RPMI7951 (cell line): ENCODE measurements around the gene SAPCD2. TPM values are rescaled to one million over a fixed set of nuclear protein-coding genes. Genes with fewer than 3 reads are reported as not detected.

Source experiments
- DNase-seq: peaks from one replicate; pipeline ENCODE4 v3.0.0-alpha.2; 2012; ENCODE audit warnings: low read depth
- total RNA-seq: library from RNA; depleted of rRNA; stranded (reverse); fragments of >200 nt; shearing (Covaris generic); gene quantifications from 2 replicates; pipeline ENCODE4 v1.2.3, GENCODE V29; 2014

The SAPCD2 gene
- total RNA-seq, 1 experiment from 2014 or later, result 15.3 TPM

DNA sequence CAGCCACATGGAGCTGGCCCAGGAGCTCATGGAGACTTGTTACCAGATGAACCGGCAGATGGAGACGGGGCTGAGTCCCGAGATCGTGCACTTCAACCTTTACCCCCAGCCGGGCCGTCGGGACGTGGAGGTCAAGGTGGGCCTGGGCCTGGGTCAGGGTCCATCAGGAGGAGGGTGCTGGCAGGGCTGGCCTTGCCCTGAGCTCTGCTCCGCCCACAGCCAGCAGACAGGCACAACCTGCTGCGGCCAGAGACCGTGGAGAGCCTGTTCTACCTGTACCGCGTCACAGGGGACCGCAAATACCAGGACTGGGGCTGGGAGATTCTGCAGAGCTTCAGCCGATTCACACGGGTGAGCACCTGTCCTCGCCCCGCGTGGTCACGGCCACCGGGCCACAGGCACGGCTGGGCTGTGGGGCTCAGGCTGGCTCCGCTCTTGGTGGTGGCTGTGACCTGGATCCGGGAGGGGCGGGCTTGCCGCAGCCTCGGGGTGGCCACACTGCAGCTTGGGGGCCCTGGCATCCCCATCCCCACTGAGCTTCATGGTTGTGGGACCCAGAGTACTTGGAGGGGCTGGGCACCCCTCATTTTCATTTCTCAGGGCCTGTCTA, 37.1 kb upstream of the SAPCD2 start:
- no peak for DNase-seq

DNA sequence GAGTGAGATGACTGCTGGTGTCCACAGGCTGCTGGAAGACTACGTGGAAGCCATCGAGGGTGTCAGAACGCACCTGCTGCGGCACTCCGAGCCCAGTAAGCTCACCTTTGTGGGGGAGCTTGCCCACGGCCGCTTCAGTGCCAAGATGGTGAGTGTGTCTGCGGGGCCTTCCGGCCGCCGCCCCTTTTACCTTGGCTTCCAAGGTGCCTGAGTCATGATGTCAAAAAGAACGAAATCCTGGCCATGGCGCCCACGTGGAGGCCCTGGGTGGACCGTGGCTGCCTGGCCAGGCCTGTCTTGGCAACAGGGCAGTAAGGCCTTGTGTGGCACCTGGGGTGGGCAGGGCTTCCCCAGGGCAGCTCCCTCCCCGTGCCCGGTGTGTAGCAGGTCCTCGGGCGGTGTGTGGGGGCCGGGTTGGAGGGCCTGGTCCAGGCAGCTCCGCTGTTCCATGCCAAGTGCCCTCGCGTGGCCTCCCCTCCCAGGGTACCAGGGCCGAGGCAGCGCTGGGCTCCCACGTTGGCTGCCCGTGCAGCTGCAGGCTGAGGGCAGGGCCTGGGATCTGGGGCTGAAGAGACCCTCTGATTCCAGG, 36.4 kb upstream of the SAPCD2 start:
- no peak for DNase-seq

DNA sequence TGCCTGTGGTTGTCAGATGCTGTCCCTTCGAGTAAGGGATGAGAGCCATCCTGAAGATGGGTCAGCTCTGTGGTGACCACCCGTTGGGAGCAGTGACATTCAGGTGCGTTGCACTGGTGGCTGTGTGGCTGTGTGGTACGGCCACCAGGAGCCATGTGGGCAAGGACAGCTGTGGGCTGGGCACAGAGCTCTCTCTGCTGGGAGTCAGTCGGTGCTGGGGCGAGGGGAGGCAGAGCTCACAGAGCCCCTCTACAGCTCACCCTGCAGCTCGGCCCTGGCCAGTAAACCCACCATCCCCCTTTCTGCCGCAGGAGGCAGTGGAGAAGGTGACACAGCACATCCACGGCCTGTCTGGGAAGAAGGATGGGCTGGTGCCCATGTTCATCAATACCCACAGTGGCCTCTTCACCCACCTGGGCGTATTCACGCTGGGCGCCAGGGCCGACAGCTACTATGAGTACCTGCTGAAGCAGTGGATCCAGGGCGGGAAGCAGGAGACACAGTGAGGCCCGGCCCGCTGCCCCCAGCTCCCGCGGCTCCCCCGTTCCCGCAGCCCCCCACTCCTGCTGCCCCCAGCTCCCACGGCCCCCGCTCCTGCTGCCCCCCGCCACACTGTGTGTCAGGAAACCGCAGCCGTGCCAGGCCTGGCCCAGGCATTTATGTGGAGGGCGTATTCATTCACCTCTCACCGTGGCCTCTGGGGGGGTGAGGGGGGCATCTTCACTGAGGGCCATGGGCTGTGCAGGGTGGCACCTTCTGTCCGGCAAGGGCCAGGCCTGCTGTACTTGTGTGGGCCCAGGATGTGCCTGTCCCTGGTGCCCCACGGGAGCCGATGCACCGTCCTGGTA, 35.7 kb upstream of the SAPCD2 start:
- DNase-seq, result no peak

DNA sequence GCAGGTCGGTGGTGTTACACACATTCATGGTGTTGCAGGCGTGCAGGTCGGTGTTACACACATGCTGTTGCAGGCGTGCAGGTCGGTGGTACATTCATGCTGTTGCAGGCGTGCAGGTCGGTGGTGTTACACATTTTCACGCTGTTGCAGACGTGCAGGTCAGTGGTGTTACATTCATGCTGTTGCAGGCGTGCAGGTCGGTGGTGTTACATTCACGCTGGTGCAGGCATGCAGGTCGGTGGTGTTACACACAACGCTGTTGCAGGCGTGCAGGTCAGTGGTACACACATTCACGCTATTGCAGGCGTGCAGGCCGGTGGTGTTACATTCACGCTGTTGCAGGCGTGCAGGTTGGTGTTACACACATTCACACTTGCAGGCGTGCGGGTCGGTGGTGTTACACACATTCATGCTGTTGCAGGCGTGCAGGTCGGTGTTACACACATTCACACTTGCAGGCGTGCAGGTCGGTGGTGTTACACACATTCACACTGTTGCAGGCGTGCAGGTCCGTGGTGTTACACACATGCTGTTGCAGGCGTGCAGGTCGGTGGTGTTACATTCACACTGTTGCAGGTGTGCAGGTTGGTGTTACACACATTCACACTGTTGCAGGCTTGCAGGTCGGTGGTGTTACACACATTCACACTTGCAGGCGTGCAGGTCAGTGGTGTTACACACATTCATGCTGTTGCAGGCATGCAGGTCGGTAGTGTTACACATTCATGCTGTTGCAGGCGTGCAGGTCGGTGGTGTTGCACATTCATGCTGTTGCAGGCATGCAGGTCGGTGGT, 33.0 kb upstream of the SAPCD2 start:
- DNase-seq, result no peak

DNA sequence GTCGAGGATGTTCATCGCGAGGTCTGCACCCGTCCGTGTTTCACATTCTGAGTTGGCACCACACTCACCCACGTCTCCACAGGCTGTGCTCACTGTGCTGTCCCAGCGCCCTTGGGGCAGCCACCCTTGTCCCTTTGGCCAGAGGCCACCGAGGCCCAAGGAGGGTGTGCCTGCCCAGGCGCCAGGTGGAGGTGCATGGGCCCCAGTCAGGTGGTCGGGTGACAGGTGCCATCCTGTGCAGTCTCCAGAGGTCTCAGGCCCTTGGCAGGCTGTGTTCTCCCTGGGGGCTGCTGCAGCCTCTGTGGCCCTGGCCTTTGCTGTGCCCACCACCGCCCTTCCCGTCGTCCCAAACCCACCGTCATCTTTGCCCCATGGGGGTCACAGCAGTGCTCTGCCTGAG, 28.9 kb upstream of the SAPCD2 start:
- no peak for DNase-seq

DNA sequence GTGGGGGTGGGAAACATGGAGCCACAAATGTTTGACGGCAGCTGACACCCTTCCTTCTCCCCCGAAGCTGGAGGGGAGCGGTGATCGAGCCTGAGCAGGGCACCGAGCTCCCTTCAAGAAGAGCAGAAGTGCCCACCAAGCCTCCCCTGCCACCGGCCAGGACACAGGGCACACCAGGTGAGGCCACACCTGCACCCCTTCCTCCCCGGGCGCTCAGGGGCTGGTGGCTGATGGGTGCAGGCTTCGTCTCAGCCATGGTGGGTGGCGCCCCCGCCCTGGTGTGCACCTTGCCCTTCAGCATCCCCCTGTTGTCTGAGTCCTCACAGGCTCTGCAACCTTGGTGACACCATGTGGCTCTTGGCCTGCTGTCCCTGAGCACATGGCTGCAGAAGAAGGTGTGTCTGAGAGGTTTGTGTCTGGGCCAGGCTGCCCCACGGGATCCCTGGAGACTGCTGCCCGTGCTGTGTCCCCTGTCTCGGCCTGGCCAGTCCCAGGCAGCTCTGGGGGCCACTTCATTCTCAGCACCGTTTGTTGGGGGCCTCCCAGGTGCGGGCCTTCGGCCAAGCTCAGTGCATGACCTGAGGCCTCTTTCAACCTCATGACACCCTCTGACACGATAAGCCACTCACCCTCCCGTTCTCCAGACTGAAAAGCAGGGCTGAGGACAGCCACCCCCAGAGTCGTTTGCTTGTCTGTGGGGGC, 27.6 kb upstream of the SAPCD2 start:
- DNase-seq, result no peak

DNA sequence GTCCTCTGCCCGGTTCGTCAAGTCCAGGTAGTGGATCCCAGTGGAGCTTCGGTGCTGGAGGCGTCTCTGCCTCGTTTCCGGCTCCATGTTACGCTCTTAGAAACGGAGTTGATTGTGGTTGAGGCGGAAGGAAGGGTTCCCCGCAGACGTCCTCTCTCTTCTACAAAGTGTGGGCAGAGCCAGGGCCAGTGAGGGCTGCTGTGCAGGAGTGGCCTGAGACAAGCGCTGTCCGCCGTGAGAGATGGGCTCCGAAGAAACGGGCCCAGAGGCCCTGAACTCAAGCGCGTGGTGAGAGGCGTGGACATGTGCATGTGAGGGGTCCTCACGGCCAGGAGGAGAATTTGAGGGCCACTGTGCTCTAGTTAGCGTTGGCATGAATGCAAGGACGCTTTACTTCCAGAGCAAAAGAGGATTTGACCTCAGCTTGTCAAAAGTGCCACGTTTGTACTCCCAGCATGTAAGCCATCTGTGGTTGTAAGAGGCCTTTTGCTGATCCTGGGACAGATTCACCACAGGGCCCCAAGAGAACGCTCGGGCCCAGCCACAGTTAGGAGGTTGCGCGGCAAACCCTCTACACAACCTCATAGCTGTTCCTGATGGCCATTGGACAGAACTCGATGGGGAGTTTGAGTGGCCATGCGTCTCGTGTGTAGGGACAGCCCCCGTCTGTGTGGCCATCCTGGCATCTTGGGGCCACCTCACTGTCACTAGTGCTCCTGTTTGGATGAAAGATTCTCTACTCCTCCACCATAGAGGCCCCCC, 26.6 kb upstream of the SAPCD2 start:
- no peak for DNase-seq

DNA sequence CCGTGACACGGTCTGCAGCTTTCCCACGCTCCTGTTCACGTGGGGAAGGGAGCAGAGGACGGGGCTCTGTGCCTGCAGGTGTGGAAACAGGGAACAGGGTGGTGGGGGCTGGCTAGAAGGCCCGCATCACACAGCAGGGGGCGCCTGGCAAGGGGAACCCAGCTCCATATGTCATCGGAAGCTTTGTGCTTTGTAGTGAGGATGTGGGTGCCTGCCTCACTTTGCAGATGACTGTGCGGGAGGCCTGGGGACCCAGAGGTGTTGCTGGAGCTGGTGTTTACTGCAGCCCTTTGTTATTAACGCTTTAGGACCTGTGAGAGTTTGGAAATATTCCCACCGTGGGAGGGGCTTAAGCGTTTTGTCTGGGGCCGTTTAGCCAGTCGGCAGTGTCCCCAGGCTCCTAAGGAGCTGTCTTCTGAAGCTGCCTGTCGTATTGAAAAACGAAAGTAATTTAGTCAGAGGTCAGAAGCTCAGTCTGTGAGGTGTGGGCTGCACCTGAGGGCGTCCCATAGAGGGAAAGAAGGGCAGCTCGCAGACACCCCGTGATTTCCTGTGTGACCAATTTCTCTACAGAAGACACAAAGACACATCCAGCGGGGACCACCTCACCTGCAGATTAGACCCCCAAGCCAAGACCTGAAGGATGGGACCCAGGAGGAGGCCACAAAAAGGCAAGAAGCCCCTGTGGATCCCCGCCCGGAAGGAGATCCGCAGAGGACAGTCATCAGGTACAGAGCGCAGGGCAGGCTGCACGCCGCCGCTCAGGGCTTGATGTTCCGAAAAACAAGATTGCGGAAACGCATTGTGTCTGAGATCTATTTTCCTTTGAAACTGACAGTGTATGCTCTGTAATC, 25.5 kb upstream of the SAPCD2 start:
- DNase-seq, result no peak

DNA sequence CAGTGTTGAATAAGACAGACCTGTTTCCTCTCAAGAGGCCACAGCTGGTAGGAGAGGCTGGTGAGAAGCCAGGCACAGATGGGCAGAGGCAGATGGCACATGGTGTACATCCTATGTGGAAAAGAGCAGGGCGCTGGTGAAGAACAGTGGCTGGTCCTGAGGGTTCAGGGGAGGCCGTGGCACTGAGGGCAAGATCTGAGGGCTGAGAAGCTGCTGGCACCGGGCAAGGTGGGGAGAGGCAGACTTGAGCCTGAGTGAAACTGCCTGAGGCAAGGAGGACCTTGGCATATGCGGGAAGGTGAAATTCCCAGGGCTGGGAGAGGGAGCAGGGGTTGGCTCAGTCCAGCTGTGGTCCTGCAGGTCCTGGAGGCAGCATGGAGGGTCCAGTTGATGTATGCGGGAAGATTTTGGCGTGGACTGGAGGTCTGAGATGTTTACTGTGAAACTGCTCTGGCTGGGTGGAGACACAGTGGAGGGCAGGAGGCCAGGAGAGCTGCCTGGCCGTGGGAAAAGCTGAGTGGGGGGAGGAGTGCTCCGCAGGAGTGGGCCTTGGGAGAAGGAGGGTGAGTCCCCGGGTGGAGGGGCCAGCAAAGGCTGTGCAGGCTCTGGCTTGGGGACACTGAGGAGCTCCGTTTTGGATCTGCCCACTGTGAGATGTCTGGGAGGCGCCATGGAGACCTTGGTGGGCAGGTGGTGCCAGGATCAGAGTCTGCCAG, 19.0 kb upstream of the SAPCD2 start:
- DNase-seq, result no peak

DNA sequence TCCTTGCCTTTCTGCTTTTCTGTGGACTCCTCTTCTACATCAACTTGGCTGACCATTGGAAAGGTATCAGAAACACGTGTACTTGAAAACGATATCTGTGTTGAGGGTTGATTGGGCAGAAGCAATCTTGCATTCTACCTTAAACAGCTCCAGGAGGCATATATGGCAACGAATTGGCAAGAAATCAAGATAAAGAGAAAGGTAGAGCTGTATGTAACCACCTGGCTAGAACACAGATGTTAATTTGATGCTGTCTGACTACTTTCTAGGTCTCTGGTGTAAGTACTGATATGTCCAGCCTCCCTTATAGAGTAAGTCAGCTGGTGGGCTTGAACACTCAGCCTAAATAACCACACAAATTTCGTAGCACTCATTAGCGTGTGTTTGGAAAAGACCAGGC, 17.8 kb upstream of the SAPCD2 start:
- no peak for DNase-seq

DNA sequence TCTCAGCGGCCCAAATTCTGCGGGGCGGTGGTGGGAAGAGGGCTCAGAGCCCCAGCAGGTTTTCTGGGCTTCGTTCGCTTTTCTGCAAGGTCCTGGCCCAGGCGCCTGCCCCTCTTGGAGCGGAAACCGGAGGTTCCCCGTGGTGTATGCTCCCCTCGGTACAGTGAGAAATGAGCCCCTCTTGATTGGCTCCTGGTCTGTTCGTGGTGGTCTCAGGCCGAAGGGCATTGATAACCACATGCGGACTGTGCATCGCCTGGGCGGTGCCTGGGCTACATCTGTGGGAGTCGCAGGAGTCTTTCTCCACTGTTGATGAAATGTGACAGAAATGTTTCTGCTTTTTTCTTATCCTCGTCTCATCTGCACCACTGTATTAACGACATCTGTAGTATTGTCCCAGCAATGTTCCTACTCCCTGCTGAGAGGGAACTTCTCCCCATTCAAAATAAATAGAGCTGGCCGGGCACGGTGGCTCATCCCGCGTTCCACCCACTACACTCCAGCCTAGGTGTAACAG, 17.1 kb upstream of the SAPCD2 start:
- DNase-seq, result no peak

DNA sequence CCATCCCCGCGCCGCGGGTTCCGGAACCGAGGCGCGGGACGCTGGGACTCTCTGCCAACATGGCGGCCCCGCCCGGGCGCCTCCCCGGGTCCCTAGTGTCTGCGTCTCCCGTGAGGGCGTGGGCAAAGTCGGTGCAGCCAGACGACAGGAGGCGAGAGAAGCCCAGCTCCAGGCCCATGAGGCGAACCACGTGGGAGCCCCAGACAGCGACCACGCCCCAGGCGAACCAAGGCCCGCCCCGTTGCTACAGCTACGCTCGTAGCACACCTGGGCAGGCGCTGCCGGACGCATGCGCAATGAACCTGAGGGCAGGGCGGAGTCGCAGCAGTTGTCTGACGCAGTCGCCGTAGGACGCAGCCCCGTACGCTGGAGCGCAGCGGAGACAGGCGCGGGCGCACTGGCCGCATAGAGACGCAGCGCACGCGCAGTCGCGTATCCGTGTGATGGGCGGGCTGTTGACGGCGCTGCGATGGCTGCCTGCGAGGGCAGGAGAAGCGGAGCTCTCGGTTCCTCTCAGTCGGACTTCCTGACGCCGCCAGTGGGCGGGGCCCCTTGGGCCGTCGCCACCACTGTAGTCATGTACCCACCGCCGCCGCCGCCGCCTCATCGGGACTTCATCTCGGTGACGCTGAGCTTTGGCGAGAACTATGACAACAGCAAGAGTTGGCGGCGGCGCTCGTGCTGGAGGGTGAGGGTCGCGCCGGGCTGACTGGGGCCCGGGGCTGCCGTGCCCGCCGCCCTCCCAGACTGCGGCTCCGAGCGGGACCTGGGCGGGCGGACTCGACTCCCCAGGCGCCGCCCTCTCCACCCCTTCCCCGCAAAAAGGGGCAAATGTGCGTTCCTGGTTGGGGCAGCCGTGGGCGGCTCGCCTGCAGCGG, 16.4 kb upstream of the SAPCD2 start, which contains the start of gene MAN1B1:
TSS of gene MAN1B1 (plus strand) at position 455 of the 878 bp plus-strand sequence. CDS start at position 470, 15 bp downstream.
- DNase-seq, result peak; percentile 96

DNA sequence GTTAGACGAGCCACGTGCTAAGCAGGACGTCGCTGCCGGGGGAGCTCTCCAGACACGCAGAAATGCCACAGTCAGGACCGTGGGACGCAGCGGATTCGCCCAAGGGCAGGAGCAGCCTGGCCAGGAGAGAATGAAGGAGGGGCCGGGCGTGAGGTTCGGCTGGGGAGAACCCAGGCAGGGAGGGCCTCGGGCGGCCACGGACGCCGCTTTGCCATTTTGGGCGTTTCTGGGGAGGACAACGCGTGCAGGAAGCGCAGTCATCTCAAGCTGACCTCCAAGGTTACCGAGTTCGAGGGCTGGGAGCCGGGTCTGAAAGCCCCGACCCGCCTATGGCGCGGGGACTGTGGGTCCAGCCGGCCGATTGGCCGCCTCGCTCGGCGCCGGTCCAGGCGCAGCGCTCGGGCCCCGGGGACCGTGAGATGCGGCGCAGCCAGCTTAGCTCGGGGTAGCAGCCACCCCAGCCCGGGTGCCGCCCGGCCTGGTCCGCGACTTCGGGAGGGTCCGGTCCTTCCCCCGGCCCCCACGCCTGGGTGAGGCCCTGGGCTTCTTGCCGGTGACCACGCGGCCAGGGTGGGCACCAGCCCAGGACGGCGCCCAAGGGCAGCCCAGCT, 15.7 kb upstream of the SAPCD2 start:
- peak; percentile 82 for DNase-seq

DNA sequence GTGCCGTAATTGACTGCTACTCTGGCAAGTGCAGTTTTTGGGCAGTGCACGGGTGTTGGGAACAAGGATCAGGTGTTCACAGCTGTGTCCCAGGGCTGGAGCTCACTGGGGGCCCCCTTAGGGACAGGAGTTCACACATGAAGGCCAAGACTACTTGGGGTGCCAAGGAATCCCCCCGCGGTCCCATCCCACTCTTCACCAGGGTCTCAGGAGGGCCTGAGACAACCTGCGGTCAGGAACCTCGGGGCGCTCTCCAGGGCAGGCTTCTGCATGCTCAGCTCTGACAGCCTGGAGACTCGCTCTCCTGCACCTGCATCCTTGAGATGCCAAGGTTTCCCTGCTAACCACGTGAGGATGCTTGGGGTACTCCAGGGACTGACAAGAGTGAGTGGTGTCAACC, 14.2 kb upstream of the SAPCD2 start:
- no peak for DNase-seq

DNA sequence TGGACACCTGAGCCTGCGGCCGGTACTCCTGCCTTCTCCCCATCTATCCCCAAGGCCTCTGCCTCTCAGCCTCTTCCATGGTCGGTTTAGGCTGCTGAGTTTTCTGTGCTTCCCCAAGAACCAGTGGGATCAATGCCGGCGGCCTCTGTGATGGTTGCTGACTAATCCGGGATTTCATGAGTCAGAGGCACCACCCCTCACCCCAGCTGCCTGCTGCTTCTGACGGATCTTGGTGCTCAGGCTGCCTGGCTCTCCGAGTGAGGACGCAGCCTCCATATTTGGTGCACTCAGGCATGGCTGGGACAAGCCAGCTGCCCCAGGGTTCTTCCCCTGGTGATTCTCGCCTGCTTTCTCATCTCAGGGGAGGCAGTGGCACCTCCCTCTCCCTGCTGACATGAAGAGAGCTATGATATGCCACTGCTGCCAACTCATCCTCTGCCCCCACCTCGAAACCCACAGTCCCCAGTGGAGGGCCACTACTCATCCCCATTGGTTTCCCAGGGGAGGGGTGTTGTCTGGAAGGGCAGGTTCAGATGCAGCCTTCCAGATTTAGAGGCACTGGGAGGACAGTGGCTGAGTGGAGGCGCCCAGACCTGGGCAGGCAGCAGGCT, 13.1 kb upstream of the SAPCD2 start:
- DNase-seq, result peak; percentile 98

DNA sequence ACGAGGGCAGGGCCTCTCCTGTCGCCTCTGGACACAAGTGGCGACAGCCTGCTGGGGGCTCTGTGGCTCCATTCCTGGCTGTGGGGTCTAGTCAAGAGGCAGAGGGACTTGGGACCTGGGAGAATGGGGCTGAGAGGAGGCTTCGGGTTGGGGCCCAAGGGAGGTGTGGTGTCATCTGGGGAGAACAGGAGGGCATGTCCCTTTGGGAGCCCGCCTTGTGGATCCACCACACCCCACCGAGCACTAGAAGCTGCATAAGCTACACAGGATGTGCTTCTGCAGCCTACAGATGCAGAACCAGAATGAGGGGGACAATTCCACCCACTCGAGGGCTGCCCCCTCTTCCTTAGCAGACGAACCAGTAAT, 12.6 kb upstream of the SAPCD2 start:
- no peak for DNase-seq
